Midbrain (tissue), 1 donor: ENCODE data around the gene ARHGEF19.
"Not testable (repeated sequence)": the region's sequence is repeated elsewhere in the genome, so short reads cannot be mapped to it uniquely, and the experiment has no call there.

ENCODE experiments used
- DNase-seq: peaks from one replicate; lab custom pipeline; 2025; lab: John Stamatoyannopoulos, UW

Gene ARHGEF19

DNA sequence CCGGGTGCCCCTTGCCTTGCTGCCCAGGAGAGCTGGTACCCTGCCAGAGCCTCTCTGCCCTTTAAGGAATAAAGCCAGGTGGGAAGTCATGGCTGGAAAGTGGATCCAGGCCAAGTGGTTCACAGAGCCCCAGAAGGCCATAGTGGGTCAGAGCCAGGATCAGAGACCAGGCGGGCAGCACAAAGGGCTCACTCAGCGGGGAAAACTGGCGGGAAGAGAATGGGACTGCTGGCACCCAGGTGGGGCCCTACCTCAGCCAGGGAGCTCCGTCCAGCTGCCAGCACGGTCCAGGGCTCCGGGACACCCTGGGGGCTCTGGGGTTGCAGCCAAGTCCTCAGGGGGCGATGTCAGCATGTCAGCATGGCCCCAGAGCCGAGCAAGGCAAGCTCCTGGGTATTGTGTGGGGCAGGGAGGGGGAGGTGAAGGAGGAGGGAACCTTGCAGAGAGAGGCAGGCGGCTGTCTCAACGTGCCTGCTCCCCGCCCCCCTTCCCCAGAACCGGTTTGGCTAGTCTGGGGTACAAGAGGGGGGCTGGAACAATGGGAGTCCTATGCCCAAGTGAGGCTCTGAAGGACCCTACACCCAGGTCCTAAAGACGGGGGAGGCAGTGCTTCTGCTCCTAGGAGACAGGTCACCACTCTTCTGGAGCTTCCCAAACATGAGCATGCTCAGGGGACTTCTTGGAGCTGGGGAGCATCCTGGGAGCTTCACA is at the start of gene ARHGEF19:
ARHGEF19 (minus strand) TSS at position 402 of the 711 bp plus-strand sequence. CDS start 3,598 bp downstream, outside the sequence.
- DNase-seq: no peak

DNA sequence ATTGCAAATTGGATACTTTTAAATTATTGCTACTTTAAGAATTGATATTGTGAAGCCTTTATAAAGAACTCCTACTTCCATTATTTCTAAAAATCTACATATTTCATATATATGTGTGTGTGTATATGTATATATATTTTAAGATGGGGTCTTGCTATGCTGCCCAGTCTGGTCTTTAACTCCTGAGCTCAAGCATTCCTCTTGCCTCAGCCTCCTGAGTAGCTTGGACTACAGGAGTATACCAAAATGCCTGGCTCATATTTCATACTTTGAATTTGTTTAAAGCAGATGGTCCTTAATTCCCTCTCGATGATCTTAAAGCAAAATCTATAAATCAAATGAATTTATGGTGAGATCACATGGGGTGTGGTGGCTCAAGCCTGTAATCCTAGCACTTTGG is 49.6 kb upstream of the ARHGEF19 start:
- DNase-seq: no peak

DNA sequence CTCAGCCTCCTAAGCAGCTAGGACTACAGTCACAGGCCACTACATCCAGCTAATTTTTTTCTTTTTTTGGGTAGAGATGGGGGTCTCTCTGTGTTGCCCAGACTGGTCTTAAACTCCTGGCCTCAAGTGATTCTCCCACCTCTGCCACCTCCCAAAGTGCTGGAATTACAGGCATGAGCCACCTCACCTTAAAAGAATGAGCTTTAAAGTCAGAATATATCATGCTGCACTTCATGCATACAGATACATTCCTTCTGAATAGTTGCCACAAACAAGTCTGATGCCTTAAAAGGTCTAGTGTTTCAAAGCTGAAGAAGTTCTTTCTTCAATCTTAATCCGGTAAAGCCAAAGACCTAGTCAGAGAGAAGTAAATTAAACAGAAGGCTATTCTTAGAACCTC is 48.4 kb upstream of the ARHGEF19 start:
- no peak for DNase-seq

DNA sequence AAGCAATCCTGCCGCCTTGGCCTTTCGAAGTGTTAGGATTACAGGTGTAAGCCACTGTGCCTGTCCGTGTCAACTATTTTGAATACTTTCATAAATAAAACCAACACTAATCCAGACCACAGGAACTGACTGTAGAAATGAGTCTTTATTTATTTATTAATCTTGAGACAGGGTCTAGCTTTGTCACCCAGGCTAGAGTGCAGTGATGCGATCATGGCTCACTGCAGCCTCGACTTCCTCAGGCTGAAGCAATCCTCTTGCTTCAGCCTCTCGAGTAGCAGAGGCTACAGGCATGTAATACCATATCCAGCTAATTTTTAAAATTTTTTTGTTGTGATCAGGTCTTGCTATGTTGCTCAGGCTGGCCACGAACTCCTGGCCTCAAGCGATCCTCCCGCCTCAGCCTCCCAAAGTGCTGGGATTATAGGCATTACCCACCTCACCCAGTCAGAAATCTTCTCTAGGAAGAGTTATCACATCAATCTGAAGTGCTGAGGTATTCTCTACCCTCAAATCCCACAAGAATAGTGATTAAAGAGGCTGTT is 46.2 kb upstream of the ARHGEF19 start:
- DNase-seq: no peak

DNA sequence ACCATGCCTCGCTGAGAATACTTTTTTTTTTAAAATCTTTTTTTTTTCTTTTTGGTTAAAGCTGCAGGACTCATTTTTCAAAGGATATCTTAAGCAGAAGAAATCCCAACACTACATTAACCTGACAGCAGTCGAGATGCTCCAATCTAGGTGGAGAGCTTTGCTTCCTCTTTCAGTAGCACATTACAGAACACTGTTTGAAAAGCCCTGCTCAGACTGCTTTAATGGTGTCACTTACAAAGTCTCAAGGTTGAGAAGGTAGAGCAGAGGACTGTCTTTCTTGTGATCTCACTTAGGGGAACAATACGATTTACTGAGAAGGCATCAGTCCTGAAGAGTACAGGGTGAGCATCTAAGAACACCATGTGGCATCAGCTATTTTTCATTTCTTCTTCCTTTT is 45.5 kb upstream of the ARHGEF19 start:
- no peak for DNase-seq

DNA sequence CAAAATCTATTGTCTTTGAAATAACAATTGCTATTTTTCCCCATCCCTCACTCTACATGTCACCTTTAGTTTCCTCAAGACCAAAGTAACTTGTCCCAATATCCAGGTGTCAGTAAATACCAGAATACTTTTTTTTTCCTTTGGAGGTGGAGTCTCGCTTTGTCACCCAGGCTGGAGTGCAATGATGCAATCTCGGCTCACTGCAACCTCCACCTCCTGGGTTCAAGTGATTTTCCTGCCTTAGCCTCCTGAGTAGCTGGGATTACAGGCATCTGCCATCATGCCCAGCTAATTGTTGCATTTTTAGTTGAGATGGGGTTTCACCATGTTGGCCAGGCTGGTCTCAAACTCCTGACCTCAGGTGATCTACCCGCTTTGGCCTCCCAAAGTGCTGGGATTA is 45.1 kb upstream of the ARHGEF19 start:
- DNase-seq: not testable (repeated sequence)

DNA sequence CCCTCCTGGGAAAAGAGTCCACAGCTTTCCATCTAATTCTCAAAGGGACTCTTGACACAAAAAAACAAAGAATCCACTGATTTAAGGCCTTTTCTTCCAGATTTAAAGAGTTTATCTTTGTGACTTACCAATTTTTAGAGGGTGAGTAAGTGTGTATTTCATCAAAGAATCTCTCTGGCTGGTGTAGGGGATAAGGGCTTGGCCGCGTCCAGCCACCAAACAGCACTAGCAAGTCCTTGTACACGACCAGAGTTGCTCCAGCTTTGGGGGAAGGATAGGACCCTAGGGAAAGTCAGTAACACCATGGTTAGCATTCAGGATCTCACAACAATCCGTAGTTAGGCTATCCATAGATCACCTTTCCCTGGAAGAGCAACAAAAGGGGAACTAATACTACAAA is 44.0 kb upstream of the ARHGEF19 start:
- no peak for DNase-seq

DNA sequence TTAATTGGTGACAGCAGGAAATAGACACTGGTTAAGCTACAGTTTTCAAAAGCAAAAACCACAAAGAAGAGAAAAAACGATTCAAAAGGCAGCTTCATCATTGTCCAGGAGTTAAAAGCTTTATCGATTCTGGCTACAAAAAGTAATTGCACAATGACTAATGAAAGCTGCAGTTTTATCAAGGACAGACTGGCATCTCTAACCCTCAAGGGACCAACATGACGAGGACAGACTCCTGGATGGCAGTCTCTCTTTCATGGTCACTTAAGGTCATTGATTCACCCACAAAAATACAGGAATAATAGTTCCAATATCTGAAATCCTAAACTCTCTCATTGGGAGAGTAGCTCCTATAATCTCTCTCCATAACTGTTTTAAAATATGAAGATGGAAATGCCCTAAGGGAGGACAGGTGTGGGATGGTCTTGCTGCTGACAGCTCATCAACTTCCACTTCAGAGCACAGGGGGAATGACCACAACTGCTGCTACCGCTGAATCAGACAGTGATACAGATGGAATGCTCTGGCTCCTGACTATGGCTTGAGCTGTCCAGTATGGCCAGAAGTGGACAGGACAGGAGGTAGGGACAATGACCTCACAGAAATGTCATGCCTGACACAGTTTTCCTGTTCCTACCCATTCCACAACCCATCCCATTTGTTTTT is 41.9 kb upstream of the ARHGEF19 start:
- no peak for DNase-seq

DNA sequence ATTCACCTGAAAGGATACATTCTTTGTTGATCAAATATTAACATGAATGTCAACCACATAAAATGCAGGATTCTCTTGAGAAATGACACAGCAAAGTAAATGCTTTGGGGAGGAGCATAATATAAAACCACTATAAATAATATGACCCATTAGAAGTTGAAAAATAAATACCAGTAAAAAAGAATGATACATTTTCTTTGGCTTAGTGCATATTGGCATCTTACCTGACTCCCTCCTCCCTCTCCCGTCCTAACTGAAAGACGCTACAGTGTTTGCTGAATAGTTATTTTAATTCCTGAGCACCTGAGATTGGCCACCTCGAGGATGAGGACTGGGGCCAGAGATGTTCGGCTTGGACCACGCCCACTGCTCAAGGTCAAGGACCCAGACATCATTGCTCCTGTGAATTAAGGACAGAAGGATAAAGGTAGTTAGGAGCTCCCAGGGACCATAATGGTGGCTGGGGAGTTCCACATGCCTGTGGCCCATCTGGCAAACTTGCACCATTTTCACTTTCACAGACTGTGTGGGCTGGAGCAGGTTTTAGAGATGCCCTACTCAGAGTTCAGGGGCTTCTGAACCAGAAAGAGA is 41.0 kb upstream of the ARHGEF19 start:
- DNase-seq: no peak

DNA sequence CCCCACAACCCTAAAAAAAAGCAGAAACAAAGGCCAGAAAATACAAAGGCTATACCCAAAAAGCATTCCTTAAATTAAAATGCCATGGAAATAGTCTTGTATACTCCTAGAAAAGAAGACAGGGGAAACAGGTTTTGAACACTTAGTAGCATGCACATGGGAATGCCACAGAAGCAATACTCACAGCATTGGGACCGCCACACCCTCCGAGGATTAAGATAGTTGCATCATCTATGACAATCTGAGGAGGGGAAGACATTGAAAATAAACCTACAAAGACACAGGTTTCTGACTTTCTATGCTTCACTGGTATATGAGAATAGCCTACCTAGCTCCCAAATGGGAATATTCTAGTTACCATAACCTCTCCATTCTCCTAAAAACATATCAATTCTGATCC is 40.5 kb upstream of the ARHGEF19 start:
- DNase-seq: no peak

DNA sequence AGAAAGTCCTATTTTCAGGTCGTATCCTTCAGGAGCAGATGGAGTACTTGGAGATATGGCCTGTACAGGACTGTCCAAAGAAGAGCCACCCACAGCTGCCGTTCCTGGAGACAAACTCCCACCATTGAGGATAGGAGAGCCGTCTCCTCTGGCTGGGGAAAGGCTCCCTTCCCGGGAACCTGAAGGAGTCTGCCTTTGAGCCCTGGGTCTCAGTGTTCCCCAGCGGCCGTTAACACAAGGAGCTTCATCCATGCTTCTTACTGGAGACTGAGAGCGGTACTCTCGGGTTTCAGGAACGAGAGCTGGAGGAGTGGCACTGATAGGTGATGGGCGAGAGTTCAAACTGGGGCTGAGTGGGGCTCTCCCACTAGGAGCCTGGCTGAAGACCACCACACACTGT is 38.9 kb upstream of the ARHGEF19 start:
- no peak for DNase-seq

DNA sequence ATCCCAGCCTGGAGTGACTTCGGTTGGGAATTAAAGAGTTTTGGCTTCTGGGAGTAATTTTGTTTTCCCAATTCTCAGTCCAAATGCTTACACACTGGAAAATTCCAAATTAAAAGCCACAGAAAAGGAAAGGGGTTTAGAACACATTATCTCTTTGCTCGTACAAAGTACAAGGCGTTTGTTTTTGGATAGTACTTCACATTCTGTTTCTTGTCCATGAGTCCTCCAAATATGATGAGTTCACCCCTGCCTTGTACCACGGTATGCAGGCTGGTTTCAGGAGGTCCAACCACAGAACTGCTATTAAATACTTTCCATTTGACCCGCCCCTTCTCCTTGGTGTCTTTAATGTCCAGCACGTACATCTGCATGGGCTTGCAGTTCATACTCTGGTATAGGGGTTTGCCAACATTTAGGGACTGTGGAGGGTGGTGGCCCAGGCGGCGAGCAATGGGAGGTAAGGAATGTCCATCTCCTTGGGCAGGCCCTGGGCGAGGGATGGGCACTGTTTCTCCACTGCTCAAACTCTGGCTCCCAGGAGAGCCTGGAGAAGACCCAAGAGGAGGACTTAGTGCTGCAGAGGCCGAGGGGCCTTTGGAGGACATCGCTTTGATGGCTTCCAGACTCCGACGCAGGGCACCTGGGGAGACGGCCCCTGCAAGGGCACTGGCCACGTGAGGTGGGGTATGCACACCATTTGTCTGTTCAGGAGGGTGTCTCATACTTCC is 38.2 kb upstream of the ARHGEF19 start:
- no peak for DNase-seq

DNA sequence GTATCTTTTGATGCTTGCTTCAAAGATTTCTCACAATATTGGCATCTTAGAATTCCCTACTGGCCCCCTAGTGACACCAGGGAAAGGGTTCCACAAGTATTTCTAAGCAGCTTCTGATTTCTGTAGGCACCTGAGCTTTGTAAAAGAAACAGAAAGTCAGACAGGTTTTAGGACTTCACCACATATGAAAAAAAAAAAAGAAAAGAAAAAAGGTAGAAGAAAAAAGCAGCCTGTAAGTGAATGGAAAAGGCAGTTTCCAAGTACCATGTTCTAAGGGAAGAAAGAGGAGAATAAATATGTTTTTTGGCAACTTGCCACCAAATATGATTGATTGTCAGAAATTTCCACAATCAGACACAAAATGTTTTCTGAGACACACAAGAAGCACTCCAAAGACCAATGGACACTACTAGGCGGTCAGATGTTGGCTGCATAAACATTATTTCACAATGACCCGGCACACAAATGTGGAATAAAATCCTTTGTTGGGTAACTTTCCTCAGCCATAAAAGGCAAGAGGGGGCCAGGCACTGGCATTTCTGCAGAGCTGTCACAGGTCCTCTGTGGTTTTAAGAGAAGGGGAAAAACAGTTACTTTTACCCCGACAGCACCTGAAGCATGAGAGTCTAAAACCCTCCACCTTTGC is 37.3 kb upstream of the ARHGEF19 start:
- DNase-seq: no peak

DNA sequence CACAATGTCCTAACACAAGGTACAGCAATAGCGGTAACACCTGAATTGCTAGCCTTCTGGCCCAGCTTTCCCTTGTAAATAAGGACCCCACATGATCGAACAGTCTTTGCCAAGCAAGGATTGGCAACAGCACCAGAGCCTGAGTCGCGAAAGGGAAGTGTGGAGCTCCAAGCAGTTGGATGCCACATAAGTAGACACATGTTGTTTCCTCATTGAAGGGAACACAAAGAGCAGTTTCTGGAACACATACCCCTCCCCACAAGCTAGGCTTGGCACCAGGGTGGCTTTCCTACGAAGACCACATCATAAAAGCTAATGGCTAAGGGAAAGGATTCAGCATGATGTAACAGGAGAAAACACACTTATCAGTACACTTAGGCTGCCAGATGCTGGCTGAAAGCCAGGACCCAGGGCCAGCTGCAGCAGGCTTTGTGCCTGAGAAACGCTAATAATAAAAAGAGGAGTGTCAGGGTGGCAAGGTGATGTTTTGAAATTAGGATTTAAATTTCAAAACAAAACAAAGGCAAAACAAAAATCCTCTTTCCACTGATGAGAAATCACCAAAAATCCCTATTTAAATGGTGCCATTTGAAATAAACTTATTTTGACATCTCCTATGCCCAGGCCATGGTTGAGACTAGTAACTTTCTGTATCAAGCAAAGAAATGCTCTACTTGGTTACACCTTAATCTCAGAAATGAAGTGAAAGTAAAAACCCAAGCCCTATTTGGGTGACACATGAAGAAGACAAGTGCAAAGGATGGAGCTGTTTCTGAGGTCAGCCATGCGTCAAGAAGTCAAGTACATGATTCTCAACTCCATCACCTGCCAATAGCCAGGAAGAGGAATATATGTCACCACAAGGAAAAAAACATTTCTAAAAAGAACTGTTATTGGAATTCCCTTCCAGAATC is 36.4 kb upstream of the ARHGEF19 start:
- DNase-seq: peak; percentile 77

DNA sequence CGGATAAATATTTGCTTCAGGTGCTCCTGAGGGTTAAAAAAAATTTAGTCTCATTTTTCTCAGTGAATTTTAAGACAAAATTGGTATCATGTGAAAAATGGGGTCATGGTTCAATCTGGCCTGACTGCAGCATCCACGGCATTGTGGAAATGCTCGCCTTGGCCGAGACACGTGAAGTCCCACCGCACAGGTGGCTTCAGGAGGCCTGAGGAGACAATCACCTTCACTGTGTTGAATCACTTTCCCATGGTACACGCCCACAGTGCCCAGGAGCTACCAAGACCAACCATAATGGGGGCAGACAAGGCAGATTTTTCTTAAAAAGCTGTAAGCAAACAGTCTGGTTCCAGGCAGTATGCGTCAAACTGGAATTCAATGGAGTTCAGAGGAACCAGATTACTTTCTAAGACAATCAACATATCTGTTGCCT is 35.6 kb upstream of the ARHGEF19 start:
- no peak for DNase-seq

DNA sequence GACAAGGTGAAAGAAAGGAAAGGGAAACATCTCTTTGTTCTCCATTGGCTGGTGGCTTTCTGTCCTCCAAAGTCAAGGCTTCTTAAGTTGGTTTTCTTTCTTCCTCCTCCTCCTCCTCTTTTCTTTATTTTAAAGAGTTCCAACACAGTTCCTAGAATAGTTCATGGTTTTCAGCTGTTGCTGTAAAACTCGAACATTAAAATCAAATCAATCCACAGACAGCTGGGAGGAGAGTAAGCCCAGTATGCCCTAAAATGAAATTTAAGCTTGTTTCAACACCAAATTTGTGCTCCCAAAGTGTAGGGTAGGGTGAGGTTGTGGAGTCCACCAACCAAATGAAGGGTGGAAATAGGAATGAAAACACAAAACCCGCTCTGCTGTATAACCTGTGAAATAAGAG is 35.0 kb upstream of the ARHGEF19 start:
- DNase-seq: no peak

DNA sequence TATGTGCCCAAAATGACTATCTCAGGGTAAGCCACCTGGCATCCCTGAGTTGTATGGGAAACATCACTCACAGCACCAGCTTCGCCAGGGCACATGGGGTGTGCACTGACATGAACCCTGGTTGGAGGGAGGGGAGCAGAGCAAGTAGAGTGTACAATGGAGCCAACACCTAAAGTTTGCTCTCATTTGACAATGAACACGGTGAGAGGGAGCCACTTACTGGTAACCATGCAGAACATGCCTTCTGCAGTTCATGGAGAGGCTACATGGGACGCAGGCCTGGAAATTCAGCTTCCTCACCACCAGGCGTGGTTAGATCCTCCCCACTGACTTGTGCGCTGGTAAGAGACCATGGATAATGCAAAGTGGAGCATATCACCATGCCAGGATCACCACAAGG is 34.5 kb upstream of the ARHGEF19 start:
- no peak for DNase-seq

DNA sequence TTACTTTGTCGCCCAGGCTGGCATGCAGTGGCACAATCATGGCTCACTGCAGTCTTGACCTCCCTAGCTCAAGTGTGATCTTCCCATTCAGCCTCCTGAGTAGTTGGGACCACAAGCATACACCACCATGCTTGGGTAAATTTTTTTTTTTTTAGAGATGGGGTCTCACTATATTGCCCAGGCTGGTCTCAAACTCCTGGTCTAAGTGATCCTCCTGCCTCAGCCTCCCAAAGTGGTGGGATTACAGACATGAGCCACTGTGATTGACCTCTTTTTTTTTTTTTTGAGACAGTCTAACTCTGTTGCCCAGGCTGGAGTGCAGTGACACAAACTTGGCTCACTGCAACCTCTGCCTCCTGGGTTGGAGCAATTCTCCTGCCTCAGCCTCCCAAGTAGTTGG is 33.8 kb upstream of the ARHGEF19 start:
- not testable (repeated sequence) for DNase-seq

DNA sequence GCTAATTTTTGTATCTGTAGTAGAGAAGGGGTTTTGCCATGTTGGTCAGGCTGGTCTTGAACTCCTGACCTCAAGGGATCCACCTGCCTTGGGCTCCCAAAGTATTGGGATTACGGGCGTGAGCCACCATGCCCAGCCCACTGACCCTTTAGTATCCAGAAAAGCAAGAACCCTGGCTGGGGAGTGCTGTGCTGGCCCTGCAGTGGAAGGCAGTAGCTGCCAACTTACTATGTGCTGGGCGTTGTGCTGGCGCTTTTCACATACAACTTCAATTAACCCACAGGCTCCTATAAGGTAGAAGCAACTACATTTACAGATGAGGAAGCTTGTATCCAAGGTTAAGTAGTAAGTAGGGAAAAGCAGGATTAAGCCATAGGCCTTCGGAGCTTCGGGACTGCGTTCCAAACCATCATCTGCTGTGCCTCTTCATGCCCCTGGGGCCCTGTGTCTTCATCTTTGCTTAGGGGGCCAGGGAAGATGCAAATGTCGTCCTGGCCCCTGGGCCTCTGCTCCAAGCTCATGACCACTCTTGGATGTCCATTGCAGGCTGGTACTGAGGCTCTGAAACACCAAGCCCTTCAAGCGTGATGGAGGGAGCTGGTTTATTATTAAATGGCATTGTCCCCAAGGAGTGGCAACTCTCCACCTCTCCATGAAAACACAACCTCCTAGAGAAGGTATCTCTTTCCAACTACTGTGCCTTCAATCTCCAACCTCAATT is 33.2 kb upstream of the ARHGEF19 start:
- DNase-seq: no peak

DNA sequence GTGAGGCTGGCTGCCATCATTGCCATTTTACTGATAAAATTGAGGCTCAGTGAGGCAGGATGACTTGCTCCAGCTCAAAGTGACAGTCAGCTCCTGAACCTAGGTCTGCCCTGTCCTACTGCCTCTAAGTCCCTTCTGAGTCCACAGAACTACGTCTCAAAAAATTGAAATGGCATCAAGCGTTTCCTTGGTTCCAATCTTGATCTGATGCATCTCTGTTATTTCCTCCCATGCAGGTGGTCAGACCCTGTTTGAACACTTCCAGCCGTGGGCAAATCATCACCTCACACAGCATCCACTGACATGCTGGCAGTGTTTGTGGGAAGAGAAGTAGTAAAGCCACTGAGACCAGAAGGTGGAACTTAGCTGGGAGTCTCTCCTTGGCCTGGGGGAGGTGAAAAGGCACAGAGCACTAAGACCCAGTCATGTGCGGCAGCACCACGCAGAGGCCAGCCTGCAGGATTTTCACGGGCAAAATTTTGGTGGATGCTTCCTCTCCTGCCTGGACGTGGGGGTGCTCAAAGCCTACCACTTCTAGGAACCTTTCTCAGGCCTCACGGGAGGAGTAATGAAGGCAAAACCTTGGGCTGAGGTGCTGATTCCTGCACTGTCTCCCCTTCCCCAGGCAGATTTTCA is 32.3 kb upstream of the ARHGEF19 start:
- DNase-seq: no peak
